Measurements from ENCODE around the gene CLSTN2. TPM values are rescaled to one million over a fixed set of nuclear protein-coding genes. Genes with fewer than 3 reads are reported as not detected.

CLSTN2 gene
- total RNA-seq, 1 experiment from 2014 or later, result 0.68 TPM

- Histone ChIP-seq H2BK12ac (ENCODE audit: insufficient read length, low read depth, low read length) (no peak overlapping the region), H3K4me2 (ENCODE audit: insufficient read depth, insufficient read length, low read length) (no peak overlapping the region), H3K79me2 (ENCODE audit: insufficient read depth, low read length) (no peaks in the 10 kb centered on the region), H3K56ac (ENCODE audit: insufficient read length, low read depth, low read length) (no peak overlapping the region), H2AFZ (ENCODE audit: low read length) (no peak overlapping the region), H2BK20ac (ENCODE audit: low read depth, low read length, poor library complexity, severe bottlenecking) (no peak overlapping the region), H3K23ac (ENCODE audit: insufficient read length, low read depth, low read length) (no peak overlapping the region), H3K9ac (ENCODE audit: extremely low read depth, insufficient read length, low read length) (no peak overlapping the region), H3K79me1 (ENCODE audit: insufficient read depth, low read depth, low read length, poor library complexity, severe bottlenecking) (no peaks in the 10 kb centered on the region), H2BK15ac (ENCODE audit: low read depth, low read length) (no peak overlapping the region), H2BK5ac (ENCODE audit: insufficient read length, low read length) (no peak overlapping the region), H3K4me1 (ENCODE audit: insufficient read depth, low read length) (peaks cover 14% of the 10 kb centered on the region; the same call in 1 of the 2 replicates), H3K9me3 (ENCODE audit: control insufficient read depth, low read depth, low read length) (no peaks in the 10 kb centered on the region), H4K91ac (ENCODE audit: insufficient read length, low read depth, low read length) (no peak overlapping the region), H3K27me3 (ENCODE audit: insufficient read depth, low read length) (no peaks in the 10 kb centered on the region), H4K20me1 (ENCODE audit: control insufficient read depth, insufficient read depth, insufficient read length) (no peaks in the 10 kb centered on the region), H3K18ac (ENCODE audit: insufficient read length, low read depth, low read length) (no peak overlapping the region), H4K8ac (replicated peaks; ENCODE audit: insufficient read length, low read depth, low read length) (no peak overlapping the region), H2AK5ac (ENCODE audit: insufficient read length, low read length) (no peak overlapping the region), H3K14ac (ENCODE audit: insufficient read depth, low read length) (no peak overlapping the region), H3T11ph (ENCODE audit: low read length) (no peak overlapping the region), H2BK120ac (ENCODE audit: low read depth, low read length, poor library complexity, severe bottlenecking) (no peak overlapping the region), H3K27ac (ENCODE audit: insufficient read length, low read depth, low read length) (no peak overlapping the region), H3K23me2 (ENCODE audit: insufficient read length, low read depth, low read length, poor library complexity, severe bottlenecking) (no peaks in the 10 kb centered on the region), H4K5ac (ENCODE audit: insufficient read length, low read depth, low read length) (no peak overlapping the region), H3K4ac (ENCODE audit: low read depth, low read length) (no peak overlapping the region)
- peaks cover 2% of the 10 kb centered on the region for H3K27me3 Mint-ChIP-seq (ENCODE audit: low read depth)
- H3K4me1 Mint-ChIP-seq, result peaks cover 70 to 71% of the 10 kb centered on the region in 2 experiments
- peak overlapping the region in 2 of 3 experiments; percentile 39 to 66; a peak in 2 of 7 replicates for H3K27ac Mint-ChIP-seq
- TF ChIP-seq CTCF (conservative IDR thresholded peaks at IDR 0.05), result no peak
- WGBS (ENCODE audit: extremely low coverage, insufficient read length, low lambda C conversion rate), result no CpG with 5 or more reads among the region's 2 CpGs
- peak overlapping the region in 1 of 2 experiments; percentile 21; a peak in 3 of 5 replicates for H3K4me3 Mint-ChIP-seq
- DNase-seq, result peak; percentile 55
- peaks cover 8 to 9% of the 10 kb centered on the region in 2 experiments for H3K9me3 Mint-ChIP-seq
- peaks cover 0 to 12% (median 7%) of the 10 kb centered on the region in 3 experiments; a peak in 5 of 7 replicates for H3K36me3 Mint-ChIP-seq (ENCODE audit: insufficient read depth in 1 of 3, low read depth in 3 of 3)
These were observed 574.5 kb downstream of the CLSTN2 start for GRCh38 chr3:140509534-140509933.

All from H9 (cell line).